Panc1 (cell line): Measurements from ENCODE around the gene MMP3. TPM values are rescaled to one million over a fixed set of nuclear protein-coding genes. Genes with fewer than 3 reads are reported as not detected.

Source experiments
- ATAC-seq: fragments of 200-7000 bp; cut with Tn5 transposase; 2 replicates; pipeline ENCODE4 v1.9.1; 2020; ENCODE audit warnings: mild to moderate bottlenecking, moderate library complexity
- BruUV-seq: library from RNA; stranded (reverse); fragments of 400-500 nt; replicated peaks from 2 replicates; lab custom pipeline; 2021; lab: Mats Ljungman, UMichigan
- CTCF ChIA-PET: fragments of 300-600 bp; sonication (Branson Sonifier 250); formaldehyde crosslinking; loops from one replicate; lab custom pipeline; 2022; ENCODE audit warnings: antibody characterized with exemption; lab: Charles Lee
- POLR2A ChIA-PET: fragments of 300-600 bp; sonication (Branson Sonifier 250); formaldehyde crosslinking; loops from one replicate; lab custom pipeline; 2022; ENCODE audit warnings: antibody characterized with exemption; lab: Charles Lee
- DNase-seq: peaks from one replicate; pipeline ENCODE4 v3.0.0-alpha.2; 2010; ENCODE audit warnings: low read depth, low spot score
- H3K27ac ChIP-seq: 2 replicates; pipeline ENCODE4 v1.5.1; 2011; ENCODE audit warnings: mild to moderate bottlenecking, low read length, inconsistent platforms
- H3K27me3 ChIP-seq: fragments of 200-500 bp; sonication (Bioruptor generic); 2 replicates; pipeline ENCODE4 v1.6.0; 2014; ENCODE audit warnings: low read length, inconsistent platforms; ENCODE audit not compliant: control insufficient read depth, insufficient read depth
- H3K36me3 ChIP-seq: fragments of 200-500 bp; sonication (Bioruptor generic); 2 replicates; pipeline ENCODE4 v1.5.1; 2014; ENCODE audit warnings: inconsistent platforms, mild to moderate bottlenecking, low read length, moderate library complexity; ENCODE audit not compliant: control insufficient read depth, insufficient read depth
- H3K4me1 ChIP-seq: 2 replicates; pipeline ENCODE4 v1.5.1; 2011; ENCODE audit warnings: inconsistent platforms, mild to moderate bottlenecking, low read length, moderate library complexity; ENCODE audit not compliant: control insufficient read depth, insufficient read depth
- H3K4me3 ChIP-seq, 2 experiments: 2 replicates each; pipeline ENCODE4 v1.5.1; 2011 to 2012; ENCODE audit warnings: low read depth in 2 of 2, low read length in 2 of 2, mild to moderate bottlenecking in 2 of 2, inconsistent platforms in 1 of 2, moderate library complexity in 1 of 2
- H3K9me3 ChIP-seq: fragments of 200-500 bp; sonication (Bioruptor generic); 2 replicates; pipeline ENCODE4 v1.5.1; 2014; ENCODE audit warnings: low read depth, mild to moderate bottlenecking, inconsistent platforms, low read length, moderate library complexity; ENCODE audit not compliant: control insufficient read depth, insufficient read depth
- CTCF ChIP-seq: fragments of 450-650 bp; IDR thresholded peaks from 2 replicates; pipeline ENCODE4 v1.5.1; 2017; ENCODE audit warnings: mild to moderate bottlenecking
- POLR2AphosphoS5 ChIP-seq: IDR thresholded peaks from 2 replicates; pipeline ENCODE4 v1.6.1; 2012; ENCODE audit warnings: mild to moderate bottlenecking, low read depth, low read length, moderate library complexity
- REST ChIP-seq, 2 experiments: IDR thresholded peaks; 2 replicates each; pipeline ENCODE4 v1.6.1; 2011 to 2012; ENCODE audit warnings: low read depth in 2 of 2, control low read depth in 1 of 2, low read length in 1 of 2, mild to moderate bottlenecking in 1 of 2, moderate library complexity in 1 of 2; ENCODE audit not compliant: insufficient read depth in 1 of 2
- SIN3A ChIP-seq: IDR thresholded peaks from 2 replicates; pipeline ENCODE4 v1.6.1; 2012; ENCODE audit warnings: low read depth, mild to moderate bottlenecking, low read length, moderate library complexity, borderline replicate concordance; ENCODE audit not compliant: insufficient read depth
- TCF7L2 ChIP-seq: IDR thresholded peaks from 2 replicates; pipeline ENCODE4 v1.6.1; 2011; ENCODE audit warnings: mild to moderate bottlenecking, low read depth, low read length, inconsistent platforms
- in situ Hi-C: cut with HindIII; loops from 2 replicates; pipeline ENCODE4 v1.10.0; 2016; ENCODE audit warnings: low sequenced_read_pairs, low pct_unique_long_range_greater_than_20kb
- intact Hi-C: fragments of 100-400 bp; cut with micrococcal nuclease; formaldehyde crosslinking; loops from one replicate; pipeline ENCODE4 v1.10.0; 2022; ENCODE audit not compliant: unreplicated experiment
- total RNA-seq: library from RNA; stranded (reverse); gene quantifications from one replicate; pipeline ENCODE4 v1.2.1, GENCODE V29; 2021; ENCODE audit not compliant: unreplicated experiment

Gene MMP3
- total RNA-seq, 1 experiment from 2014 or later, result not detected

- ATAC-seq (no peak), DNase-seq (no peak)
- POLR2A ChIA-PET, result no interaction called here
- Histone ChIP-seq H3K9me3 (no peaks in the 10 kb centered on the region), H3K36me3 (no peaks in the 10 kb centered on the region), H3K4me1 (no peaks in the 10 kb centered on the region), H3K4me3 (no peak overlapping the region), H3K27ac (no peak overlapping the region), H3K27me3 (peaks cover 9% of the 10 kb centered on the region)
- TF ChIP-seq REST (IDR thresholded peaks at IDR 0.05; ENCODE audit: insufficient read depth in 1 of 2, low read depth in 2 of 2, low read length in 1 of 2), result no peak
- TF ChIP-seq POLR2AphosphoS5, result no peak
- no peak for TF ChIP-seq TCF7L2
- no peak for TF ChIP-seq CTCF
- no peak for TF ChIP-seq SIN3A
- no TSS peak for BruUV-seq
- in situ Hi-C loops (no loop called here), intact Hi-C loops (no loop called here)
- CTCF ChIA-PET, result no interaction called here
These were observed 18.9 kb downstream of the MMP3 start for GRCh38 chr11:102824556-102824955.

GRCh38 chr11:102819491-102819890 is 23.9 kb downstream of the MMP3 start:
- no peaks in the 10 kb centered on the region for H3K36me3 ChIP-seq
- ChIA-PET POLR2A (no interaction called here), CTCF (no interaction called here)
- H3K4me1 ChIP-seq, result no peaks in the 10 kb centered on the region
- DNase-seq (no peak), ATAC-seq (no peak)
- H3K9me3 ChIP-seq, result no peaks in the 10 kb centered on the region
- in situ Hi-C loops, result no loop called here
- intact Hi-C loops, result no loop called here
- H3K4me3 ChIP-seq, result no peak overlapping the region
- H3K27ac ChIP-seq, result no peak overlapping the region
- no TSS peak for BruUV-seq
- H3K27me3 ChIP-seq, result peaks cover 4% of the 10 kb centered on the region
- TF ChIP-seq CTCF (no peak), SIN3A (no peak), TCF7L2 (no peak), REST (IDR thresholded peaks at IDR 0.05; ENCODE audit: insufficient read depth in 1 of 2, low read depth in 2 of 2, low read length in 1 of 2) (no peak), POLR2AphosphoS5 (no peak)
